Pulmonary artery endothelial cell (primary cell): Measurements from ENCODE around the gene TRAPPC2L. TPM values are rescaled to one million over a fixed set of nuclear protein-coding genes. Genes with fewer than 3 reads are reported as not detected.
"Not testable (repeated sequence)": the region's sequence is repeated elsewhere in the genome, so short reads cannot be mapped to it uniquely, and the experiment has no call there.

Experiments
- DNase-seq: peaks from one replicate; pipeline ENCODE4 v3.0.0-alpha.2; 2011; ENCODE audit warnings: low read depth, low spot score
- total RNA-seq: library from RNA; depleted of rRNA; stranded (reverse); fragments of >200 nt; gene quantifications from 2 replicates; pipeline ENCODE4 v1.2.3, GENCODE V29; 2014

TRAPPC2L gene
- total RNA-seq, 1 donor from 2014 or later = 62.0 TPM

- DNase-seq = no peak
Observed at GRCh38 chr16:88877564-88878289, 20.8 kb downstream of the TRAPPC2L start.

DNA sequence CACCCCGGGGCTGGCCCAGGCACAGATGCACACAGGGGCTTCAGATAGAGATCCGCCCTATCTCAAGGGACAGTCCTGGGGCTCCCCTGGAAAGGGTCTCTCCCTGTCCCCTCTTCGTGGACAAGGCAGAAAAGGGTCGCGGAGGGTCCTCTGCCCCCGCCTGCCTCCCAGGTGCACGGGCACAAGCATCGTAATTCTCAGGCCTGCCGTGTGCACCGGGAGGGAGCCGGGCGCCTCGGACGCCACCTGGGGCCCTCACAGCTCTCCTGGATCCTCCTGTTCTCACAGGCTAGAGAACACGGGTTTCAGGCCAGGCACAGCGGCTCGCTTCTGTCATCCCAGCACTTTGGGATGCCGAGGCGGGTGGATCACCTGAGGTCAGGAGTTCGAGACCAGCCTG lies 21.4 kb downstream of the TRAPPC2L start:
- no peak for DNase-seq

DNA sequence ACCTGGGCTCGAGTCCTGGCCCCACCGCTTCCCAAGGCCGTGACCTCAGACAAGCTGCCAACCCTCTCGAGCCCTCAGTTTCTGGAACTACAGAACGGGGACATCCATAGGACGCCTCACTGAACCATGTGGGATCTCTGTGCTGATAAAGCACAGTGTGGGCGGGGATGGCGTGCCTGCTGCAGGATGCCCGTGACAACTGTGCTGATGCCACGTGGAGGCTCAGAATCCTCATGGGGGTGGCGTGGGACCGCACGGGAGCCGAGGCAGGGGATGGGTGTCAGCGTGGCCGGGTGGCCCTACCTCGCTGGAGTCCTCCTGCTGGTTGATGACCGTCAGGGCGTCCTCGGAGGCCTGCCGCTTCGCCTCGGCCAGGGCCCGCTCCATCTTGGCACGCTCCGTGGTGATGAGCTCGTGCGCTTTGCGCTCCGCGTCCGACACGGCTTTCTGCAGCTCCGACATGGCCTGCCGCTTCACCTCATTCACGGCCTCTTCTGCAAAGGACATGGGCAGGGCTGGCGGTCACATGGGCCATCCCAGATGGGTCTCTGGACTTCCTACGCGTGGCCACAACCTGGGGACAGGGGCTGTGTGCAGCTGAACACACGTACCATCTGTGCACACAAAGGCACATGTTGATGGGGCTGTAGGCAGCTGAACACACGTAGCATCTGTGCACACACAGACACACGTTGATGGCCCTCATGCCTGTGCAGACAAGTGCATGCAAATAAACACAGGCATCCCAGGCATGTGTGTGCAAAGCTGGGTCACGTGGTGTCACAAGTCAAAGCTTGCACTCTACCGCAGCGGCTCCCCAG lies 22.2 kb downstream of the TRAPPC2L start:
- DNase-seq = no peak

DNA sequence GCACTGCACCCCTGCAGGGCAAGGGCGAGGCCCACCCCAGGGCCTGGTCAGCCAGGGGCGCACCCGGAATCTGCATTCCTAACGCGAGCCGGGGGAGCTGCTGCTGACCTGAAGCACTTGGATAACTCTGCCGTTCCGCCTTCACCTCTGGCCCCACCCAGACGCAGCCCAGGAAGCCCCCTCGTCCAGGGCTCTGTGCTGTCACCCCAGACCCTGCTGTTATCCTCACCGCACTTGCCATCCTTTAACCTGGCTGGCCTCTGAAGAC lies 22.8 kb downstream of the TRAPPC2L start:
- DNase-seq = no peak

- no peak for DNase-seq
Observed at GRCh38 chr16:88880226-88881006, 23.5 kb downstream of the TRAPPC2L start.

- no peak for DNase-seq
Observed at GRCh38 chr16:88881007-88881615, 24.2 kb downstream of the TRAPPC2L start.

DNA sequence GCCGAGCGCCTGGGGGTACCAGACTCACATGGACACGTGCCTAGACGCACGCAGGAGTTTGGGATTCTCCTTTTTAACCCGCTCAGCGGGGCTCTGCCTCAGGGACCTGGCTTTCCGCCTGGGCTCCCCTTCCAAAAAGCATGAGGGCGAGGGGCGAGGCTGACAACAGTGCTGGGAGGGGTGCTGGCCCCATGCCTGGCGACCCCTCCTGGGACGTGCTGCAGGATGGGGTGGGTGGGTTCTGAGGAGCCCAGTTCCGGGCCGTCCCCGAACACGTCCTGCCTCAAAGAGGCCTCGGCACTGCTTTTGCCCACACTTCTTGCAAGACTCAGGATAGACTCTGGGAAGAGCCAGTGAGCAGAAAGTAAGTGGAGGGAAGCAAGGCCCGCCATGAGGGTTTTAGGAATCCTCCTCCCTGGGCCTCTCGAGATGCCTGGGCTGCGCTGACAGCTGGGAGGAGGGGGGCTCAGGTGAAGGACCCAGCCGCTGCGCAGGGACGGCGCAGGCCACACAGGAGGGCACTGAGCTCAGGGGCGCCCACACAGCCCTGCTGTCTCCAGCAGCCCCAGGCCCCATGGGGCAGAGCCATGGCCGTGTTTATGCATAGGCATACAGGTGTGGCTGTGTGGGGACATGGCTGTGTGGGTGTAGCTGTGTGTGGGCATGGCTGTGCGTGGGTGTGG lies 24.9 kb downstream of the TRAPPC2L start:
- DNase-seq = no peak

DNA sequence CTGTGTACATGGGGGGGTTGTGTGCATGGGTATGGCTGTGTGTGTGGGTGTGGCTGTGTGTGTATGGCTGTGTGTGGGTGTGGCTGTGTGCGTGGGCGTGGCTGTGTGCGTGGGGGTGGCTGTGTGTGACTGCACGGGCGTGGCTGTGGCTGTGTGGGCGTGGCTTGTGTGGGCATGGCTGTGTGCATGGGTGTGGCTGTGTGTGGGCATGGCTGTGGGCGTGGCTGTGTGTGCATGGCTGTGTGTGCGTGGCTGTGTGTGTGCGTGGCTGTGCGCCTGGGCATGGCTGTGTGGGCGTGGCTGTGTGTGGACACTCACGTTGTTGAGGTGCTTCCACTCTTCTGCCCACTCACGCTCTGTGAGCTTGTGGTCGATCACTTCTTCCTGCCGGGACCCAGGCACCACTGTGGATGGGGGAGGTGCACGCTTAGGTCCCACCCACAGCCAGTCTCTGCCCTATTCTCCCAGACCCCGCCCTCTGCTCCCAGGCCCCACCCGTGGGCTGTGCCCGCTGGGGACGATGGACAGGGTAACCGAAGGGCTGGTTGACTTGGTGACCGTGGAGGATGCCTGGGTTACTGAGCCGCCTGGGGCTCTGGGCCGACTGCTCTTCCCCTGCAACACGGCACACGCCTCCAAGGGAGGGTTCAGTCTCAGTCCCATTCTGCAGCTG lies 25.6 kb downstream of the TRAPPC2L start:
- no peak for DNase-seq

- no peak for DNase-seq
Observed at GRCh38 chr16:88883117-88883895, 26.4 kb downstream of the TRAPPC2L start.

- DNase-seq = no peak
Observed at GRCh38 chr16:88883946-88884345, 27.0 kb downstream of the TRAPPC2L start.

GRCh38 chr16:88884569-88885271 lies 27.8 kb downstream of the TRAPPC2L start:
- no peak for DNase-seq

DNA sequence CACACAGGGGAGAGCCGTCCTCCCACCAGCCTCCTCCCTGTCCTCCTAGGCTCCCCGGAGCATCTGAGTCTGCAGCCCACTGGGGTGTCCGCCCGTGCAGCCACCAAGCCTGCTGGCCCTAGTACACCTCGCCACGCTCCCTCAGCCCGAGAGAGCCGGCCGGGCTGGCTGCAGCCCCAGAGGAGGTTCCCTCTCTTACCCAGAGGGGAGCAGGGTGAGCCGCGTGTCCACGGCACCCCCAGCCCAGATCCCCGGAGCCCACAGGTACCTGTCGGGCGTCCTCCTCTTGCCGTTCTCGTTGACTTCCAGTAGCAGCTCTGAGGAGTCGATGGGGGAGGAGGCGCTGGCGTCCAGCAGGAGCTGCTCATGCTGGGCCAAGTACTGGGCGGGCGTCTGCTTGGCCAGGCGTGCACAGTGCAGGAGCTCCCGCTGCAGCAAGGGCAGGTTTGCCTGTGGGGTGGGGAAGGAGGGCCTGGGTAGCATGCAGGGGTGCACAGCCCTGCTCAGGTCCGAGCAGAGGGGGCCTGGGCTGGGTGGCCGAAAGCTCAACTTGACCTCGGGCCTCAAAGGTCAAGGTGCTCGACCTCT lies 28.9 kb downstream of the TRAPPC2L start:
- DNase-seq = no peak

GRCh38 chr16:88886420-88886844 lies 29.5 kb downstream of the TRAPPC2L start:
- DNase-seq = no peak

DNA sequence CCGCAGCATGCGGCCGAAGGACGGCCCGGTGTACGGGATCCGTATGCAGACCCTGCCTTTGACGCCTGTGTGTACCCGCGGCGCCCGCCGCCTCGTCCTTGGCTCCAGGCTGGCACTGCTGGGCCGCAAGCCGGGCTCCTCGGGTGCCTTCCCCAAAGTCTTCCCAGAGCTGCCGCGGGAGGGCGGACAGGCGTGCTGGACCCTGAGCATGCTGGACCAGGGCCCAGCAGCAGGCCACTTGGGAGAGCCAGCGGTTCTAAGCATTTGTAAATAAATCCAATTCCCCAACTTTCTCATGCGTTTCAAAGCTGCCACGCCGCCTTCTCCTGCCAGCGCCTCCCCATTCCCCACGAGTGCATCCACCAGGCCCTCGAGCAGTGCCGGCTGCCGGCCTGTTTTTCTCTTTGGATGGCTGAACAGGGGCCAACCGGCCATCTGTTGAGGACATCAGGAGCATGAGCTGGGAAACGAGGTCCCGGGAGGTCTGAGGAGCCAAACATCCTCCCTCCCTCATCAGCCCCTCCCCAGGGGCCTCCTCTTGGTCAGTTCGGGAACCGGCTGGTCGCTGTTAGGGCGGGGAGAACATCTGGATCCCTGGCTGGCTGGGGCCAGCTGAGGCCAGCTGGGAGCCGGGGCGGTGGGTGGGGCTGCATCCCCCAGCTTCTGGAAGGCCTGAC lies 30.1 kb downstream of the TRAPPC2L start:
- no peak for DNase-seq

DNA sequence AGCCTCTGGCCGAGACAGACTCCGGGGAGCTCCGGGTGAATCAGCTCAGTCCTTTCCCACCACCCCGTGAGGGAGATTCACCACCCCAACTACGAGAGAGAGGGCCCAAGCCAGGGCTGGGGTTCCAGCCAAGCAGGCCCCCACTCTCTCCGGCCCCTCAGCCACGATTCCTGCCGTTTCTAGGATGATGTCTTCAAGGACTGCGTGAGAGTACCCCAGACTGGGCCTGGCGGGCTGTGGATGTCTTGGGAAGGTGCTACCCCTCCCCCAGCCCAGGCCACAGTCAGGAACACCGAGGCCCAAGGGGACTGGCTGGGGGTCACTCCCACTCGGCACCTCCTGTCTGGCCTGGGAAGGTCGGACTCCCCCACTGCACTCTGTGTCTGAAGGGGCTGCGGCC lies 31.1 kb downstream of the TRAPPC2L start:
- DNase-seq = no peak

DNA sequence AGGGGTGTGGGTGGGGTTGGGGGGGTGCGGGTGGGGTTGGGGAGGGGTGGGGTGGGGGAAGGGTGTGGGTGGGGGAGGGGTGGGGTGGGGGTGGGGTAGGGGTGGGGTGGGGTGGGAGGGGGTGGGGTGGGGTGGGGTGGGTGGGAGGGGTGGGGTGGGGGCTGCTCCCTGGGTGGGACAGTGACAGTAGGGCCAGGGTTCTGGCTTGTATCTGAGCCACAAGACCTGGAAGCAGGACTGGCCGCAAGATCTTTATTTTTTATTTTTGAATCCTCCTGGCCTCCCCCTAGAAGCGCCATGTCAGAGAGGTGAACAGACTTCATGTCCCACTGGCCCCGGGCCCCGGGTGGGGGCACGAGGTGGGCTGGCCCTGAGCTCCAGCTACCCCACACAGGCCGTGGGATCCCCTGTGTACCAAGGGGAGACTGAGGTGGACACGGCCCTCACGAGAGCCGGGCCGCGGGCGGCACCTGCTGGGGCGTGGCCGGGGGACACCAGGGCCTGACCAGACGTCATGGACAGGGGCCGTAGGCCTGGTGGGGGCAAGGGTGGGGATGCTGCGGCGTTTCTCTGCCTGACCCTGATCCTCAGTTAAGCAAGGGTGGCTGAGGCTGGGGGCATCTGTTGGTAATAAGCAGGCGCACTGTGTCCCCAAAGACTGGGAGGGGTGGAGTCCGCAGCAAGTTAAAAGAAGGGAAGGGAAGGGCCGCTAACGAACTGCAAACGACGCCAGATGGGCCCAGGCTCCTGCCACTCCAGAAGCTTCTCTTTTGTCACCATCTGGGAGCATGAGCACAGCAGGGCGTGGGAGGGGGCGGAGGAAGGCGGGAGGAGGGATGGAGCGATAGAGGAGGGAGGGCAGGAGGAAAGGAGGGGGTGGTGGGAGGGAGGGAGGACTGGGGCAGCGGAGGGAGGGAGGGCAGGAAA lies 31.8 kb downstream of the TRAPPC2L start:
- DNase-seq = no peak

- DNase-seq = not testable (repeated sequence)
Observed at GRCh38 chr16:88889702-88890352, 32.9 kb downstream of the TRAPPC2L start.
